ENCODE results near the gene FBXL14.

Gene FBXL14

GRCh38 chr12:1534748-1535147 is 59.6 kb downstream of the FBXL14 start:
- H3K4me1 Mint-ChIP-seq (ENCODE audit: low read depth): peaks cover 19% of the 10 kb centered on the region
- intact Hi-C loops (cut with micrococcal nuclease): no loop called here
- H3K36me3 Mint-ChIP-seq (ENCODE audit: low read depth): no peaks in the 10 kb centered on the region
- H3K9me3 Mint-ChIP-seq: no peaks in the 10 kb centered on the region
- H3K27me3 Mint-ChIP-seq: peaks cover 84% of the 10 kb centered on the region
- no peak overlapping the region for H3K4me3 Mint-ChIP-seq
- no peak overlapping the region for H3K27ac Mint-ChIP-seq

DNA sequence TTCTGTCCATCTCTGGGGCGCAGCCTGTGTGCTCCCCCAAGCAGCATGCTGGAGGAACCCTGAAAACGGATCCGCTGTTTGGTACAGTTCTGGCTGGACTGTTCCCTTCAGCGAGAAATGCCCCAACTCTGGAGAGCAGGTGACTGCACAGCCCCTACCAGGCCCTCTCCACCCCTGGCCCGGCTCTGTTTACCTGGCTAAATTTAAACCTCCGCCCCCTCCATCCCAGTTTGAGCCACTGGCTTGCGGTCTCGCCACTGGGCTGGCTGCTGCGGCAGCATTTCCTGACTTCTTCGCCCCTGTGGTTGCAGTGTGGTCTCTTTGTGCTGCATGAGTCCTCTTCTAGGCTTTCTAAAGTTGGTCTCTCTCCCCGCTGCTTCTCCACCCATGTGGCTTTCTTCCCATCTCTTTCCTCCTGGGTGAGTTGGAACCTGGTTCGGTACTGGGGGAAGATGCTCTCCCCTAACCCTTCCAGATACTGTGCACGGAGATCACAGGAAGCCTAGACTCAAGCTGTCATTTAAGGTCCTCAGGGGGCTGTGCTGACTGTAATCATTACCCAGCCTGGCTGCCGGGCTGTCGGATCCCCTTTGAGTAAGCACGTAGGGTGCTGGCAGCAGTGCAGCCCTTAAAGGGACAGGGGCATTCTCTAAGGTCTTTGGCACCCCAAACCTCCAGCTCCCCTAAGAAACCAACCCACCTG is 60.6 kb downstream of the FBXL14 start:
- H3K36me3 Mint-ChIP-seq (ENCODE audit: low read depth): no peaks in the 10 kb centered on the region
- intact Hi-C loops (cut with micrococcal nuclease): no loop called here
- H3K4me1 Mint-ChIP-seq (ENCODE audit: low read depth): peaks cover 23% of the 10 kb centered on the region
- peaks cover 85% of the 10 kb centered on the region for H3K27me3 Mint-ChIP-seq
- H3K27ac Mint-ChIP-seq: no peak overlapping the region
- no peaks in the 10 kb centered on the region for H3K9me3 Mint-ChIP-seq
- peak overlapping the region; percentile 44 for H3K4me3 Mint-ChIP-seq

GRCh38 chr12:1533205-1533601 is 61.2 kb downstream of the FBXL14 start:
- Mint-ChIP-seq H3K4me1 (ENCODE audit: low read depth) (peaks cover 23% of the 10 kb centered on the region), H3K4me3 (peak overlapping the region; percentile 44), H3K27me3 (peaks cover 85% of the 10 kb centered on the region), H3K9me3 (no peaks in the 10 kb centered on the region), H3K36me3 (ENCODE audit: low read depth) (no peaks in the 10 kb centered on the region), H3K27ac (no peak overlapping the region)
- intact Hi-C loops (cut with micrococcal nuclease): no loop called here

DNA sequence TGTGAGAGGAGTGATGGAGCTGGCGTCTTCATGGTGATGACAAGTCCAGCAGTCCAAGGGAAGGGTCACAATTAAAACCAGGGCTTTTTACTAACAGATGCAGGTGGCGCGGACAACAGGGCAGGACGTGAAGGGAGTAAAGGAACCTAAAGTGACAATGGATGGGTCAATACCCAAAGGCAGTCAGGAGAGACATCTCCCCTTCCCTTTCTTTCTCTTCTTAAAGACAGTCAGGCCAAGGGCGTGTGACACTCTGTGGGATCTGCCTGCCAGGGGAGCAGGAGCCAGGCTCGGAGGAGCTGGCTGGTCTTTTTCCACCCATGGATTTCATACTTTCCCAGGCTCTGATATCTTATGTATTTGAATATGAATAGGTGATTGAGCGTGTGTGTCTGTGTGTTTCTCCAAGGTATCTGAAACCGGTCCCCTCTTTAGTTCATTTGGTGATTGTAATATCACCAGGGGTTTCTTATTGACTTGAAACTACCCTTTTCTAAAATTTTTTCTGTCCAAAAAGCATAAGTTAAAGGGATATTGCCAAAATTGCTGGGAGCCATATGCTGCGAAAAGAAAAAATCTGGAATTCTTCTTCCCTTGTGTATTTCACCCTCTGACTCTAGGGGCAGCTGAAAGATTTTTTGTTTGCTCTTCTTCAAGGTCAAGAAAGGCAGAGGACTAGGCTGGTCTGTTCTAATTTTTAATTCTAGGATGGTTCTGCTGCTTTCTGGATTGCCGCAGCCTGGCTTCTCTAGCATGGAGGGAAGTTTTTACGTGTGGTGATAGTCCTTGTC is 61.8 kb downstream of the FBXL14 start:
- Mint-ChIP-seq H3K27ac (no peak overlapping the region), H3K9me3 (no peaks in the 10 kb centered on the region), H3K4me1 (ENCODE audit: low read depth) (peaks cover 23% of the 10 kb centered on the region), H3K27me3 (peaks cover 85% of the 10 kb centered on the region), H3K36me3 (ENCODE audit: low read depth) (no peaks in the 10 kb centered on the region), H3K4me3 (no peak overlapping the region)
- intact Hi-C loops (cut with micrococcal nuclease): no loop called here

DNA sequence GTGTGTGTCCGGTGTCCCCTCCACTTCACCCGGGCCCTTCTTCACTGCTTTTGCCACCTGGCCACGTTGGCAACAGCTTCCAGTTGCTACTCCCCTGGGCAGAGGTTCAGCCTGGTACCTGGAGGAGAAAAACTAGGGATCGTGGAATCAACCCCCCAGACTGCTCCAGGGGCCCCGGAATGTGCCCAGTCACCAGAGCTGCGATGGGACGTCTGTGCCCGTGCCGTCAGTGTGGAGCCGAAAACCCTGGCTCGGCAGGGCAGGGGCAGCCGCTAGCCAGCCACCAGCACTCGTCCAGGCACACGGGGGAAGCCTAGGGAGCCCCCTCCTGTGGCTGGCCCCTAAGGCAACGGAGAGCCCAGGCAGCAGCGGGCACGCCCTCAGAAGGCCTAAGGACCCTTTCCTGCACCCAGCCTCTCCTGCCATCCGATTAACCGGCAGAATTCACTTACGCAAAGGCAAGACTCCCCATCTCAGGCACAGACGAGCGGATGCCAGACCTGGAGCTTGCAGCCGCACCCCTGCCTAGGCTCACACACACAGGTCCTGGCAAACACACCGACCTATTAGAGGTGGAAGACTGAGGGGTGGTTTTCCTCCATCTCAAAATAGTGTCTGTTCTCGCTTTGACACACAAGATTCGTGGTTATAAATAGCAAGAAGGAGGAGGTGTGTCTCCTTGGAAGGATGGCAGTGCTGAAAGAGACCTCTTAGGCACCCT is 62.6 kb downstream of the FBXL14 start:
- Mint-ChIP-seq H3K9me3 (no peaks in the 10 kb centered on the region), H3K36me3 (ENCODE audit: low read depth) (no peaks in the 10 kb centered on the region), H3K4me3 (peak overlapping the region; percentile 68), H3K4me1 (ENCODE audit: low read depth) (peaks cover 23% of the 10 kb centered on the region), H3K27ac (no peak overlapping the region), H3K27me3 (peaks cover 87% of the 10 kb centered on the region)
- intact Hi-C loops (cut with micrococcal nuclease): no loop called here

DNA sequence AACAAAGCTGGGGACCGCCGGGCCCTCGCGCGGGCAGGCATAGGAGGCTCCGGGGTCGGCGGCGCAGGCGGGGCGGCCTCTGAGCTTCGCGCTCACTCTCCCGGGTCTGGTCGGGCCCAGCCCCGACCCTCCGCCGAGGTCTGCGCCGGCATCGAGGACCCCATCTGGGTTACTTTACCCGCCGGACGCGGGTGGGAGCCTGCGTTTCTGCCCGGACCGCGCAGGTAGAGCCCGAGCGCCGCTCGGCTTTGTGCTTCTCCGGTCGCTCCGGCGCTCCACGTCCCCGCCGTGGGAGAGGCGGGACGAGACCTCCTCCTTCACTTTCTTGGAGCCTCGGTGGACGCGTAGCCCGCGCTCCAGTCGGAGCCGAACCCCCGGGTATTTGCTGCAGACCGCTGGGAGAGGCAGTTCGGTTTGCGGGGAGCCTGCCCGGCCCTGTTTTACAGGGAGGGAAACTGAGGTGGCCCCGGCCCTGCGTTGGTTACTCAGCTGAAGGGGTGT is 63.2 kb downstream of the FBXL14 start:
- Mint-ChIP-seq H3K4me1 (ENCODE audit: low read depth) (peaks cover 23% of the 10 kb centered on the region), H3K9me3 (no peaks in the 10 kb centered on the region), H3K4me3 (peak overlapping the region; percentile 68), H3K36me3 (ENCODE audit: low read depth) (no peaks in the 10 kb centered on the region), H3K27me3 (peaks cover 86% of the 10 kb centered on the region), H3K27ac (no peak overlapping the region)
- intact Hi-C loops (cut with micrococcal nuclease): no loop called here

DNA sequence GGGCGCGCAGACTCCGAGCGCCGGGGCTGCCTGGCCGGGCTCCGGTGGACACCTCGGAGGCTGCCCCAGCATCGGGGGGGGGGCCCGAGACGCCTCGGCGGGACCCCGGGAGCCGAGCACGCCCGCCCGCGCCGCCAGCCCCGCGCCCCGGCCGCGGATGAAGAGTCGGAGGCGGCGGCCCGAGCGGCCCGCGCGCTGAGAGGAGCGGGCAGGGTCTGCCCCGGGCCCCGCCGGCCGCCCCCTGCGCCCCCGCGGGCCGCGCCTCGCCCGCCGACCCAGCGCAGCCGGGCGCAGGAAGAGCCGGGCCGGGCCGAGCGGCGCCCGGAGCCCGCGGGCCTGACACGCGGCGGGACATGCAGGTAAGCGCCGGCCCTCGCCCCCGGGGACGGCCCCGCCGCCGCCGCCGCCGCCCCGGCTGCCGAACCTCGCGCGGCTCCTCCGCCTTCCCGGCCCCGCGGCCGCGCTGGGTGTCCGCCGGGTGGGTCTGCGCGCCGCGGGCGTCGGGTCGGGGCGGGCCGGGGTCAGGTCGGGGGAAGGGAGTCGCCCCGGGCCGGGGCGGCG is 63.7 kb downstream of the FBXL14 start:
- intact Hi-C loops (cut with micrococcal nuclease): no loop called here
- Mint-ChIP-seq H3K27ac (no peak overlapping the region), H3K9me3 (no peaks in the 10 kb centered on the region), H3K27me3 (peaks cover 86% of the 10 kb centered on the region), H3K4me3 (peak overlapping the region; percentile 68), H3K4me1 (ENCODE audit: low read depth) (peaks cover 23% of the 10 kb centered on the region), H3K36me3 (ENCODE audit: low read depth) (no peaks in the 10 kb centered on the region)

GRCh38 chr12:1529862-1530591 is 64.4 kb downstream of the FBXL14 start:
- intact Hi-C loops (cut with micrococcal nuclease): no loop called here
- H3K36me3 Mint-ChIP-seq (ENCODE audit: low read depth): no peaks in the 10 kb centered on the region
- H3K9me3 Mint-ChIP-seq: no peaks in the 10 kb centered on the region

DNA sequence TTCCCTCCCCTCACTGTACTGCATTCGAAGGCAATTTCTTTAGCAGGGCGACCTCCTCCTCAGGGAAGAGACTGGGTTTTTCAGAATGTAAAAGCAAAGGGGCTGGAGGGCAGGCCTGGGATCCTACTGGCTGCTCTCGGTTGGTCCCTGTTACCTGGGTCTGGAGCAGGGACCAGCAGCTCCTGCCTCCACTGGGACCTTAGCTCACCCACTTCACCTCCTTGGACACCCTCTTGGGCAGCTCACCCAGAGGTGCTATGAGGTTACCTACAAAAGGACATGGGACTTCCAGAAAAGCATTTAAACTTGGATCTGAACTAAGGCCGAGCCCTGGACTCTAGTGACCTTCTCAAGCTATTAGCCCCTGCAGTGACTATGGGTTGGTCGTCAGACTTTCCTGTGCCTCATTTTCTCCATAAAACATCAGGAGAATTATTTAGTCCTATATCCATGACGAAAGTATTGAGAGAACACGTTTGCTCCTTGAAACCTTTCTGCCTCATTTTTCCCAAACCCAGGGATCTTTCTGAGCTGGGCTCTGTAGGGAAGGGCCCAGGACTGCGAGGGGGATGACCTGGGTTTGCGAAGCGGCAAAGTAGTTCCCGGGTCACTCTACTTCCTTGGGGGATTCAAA is 65.0 kb downstream of the FBXL14 start:
- no peaks in the 10 kb centered on the region for H3K9me3 Mint-ChIP-seq
- no peak overlapping the region for H3K27ac Mint-ChIP-seq
- H3K4me3 Mint-ChIP-seq: peak overlapping the region; percentile 73
- intact Hi-C loops (cut with micrococcal nuclease): no loop called here
- no peaks in the 10 kb centered on the region for H3K36me3 Mint-ChIP-seq (ENCODE audit: low read depth)
- peaks cover 86% of the 10 kb centered on the region for H3K27me3 Mint-ChIP-seq
- H3K4me1 Mint-ChIP-seq (ENCODE audit: low read depth): peaks cover 23% of the 10 kb centered on the region

More at GRCh38 chr12:1529862-1530591, 64.4 kb downstream of the FBXL14 start:
- peak overlapping the region; percentile 73 for H3K4me3 Mint-ChIP-seq
- no peak overlapping the region for H3K27ac Mint-ChIP-seq
- H3K4me1 Mint-ChIP-seq (ENCODE audit: low read depth): peaks cover 23% of the 10 kb centered on the region
- H3K27me3 Mint-ChIP-seq: peaks cover 89% of the 10 kb centered on the region

GRCh38 chr12:1528791-1529190 is 65.6 kb downstream of the FBXL14 start:
- Mint-ChIP-seq H3K27me3 (peaks cover 84% of the 10 kb centered on the region), H3K9me3 (no peaks in the 10 kb centered on the region), H3K4me1 (ENCODE audit: low read depth) (peaks cover 20% of the 10 kb centered on the region), H3K27ac (no peak overlapping the region), H3K36me3 (ENCODE audit: low read depth) (no peaks in the 10 kb centered on the region), H3K4me3 (no peak overlapping the region)
- intact Hi-C loops (cut with micrococcal nuclease): no loop called here

DNA sequence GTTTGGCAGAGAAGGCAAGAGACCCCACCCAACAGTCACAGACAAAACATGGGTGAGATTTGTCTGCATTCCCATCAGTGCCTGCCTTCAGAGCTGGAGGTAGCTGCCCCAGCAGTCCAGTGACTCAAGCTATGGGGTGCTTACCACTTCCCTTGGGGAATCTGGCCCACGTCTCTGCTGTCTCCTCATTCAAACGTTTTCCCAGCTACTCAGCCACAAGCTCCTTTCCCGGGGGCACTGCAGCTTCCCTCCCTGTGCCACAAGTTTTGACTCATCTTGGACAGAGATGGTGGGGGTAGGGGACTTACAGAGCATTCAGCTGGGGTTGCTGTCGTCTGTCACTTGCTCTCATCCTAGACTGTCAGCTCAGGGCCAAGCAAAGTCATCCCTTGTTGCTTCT is 66.6 kb downstream of the FBXL14 start:
- no peaks in the 10 kb centered on the region for H3K9me3 Mint-ChIP-seq
- H3K27ac Mint-ChIP-seq: no peak overlapping the region
- peaks cover 10% of the 10 kb centered on the region for H3K4me1 Mint-ChIP-seq (ENCODE audit: low read depth)
- no peak overlapping the region for H3K4me3 Mint-ChIP-seq
- intact Hi-C loops (cut with micrococcal nuclease): no loop called here
- H3K36me3 Mint-ChIP-seq (ENCODE audit: low read depth): no peaks in the 10 kb centered on the region
- peaks cover 83% of the 10 kb centered on the region for H3K27me3 Mint-ChIP-seq

DNA sequence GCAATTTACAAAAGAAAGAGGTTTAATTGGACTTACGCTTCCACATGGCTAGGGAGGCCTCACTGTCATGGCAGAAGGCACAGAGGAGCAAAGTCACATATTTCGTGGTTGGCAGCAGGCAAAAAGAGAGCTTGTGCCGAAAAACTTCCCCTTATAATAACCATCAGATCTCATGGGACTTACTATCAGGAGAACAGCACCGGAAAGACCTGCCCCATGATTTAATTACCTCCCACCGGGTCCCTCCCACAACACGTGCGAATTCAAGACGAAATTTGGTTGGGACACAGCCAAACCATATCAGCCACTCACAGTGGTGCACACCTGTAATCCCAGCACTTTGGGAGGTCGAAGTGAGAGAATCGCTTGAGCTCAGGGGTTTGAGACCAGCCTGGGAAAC is 68.5 kb downstream of the FBXL14 start:
- H3K27ac Mint-ChIP-seq: no peak overlapping the region
- intact Hi-C loops (cut with micrococcal nuclease): no loop called here
- no peaks in the 10 kb centered on the region for H3K36me3 Mint-ChIP-seq (ENCODE audit: low read depth)

DNA sequence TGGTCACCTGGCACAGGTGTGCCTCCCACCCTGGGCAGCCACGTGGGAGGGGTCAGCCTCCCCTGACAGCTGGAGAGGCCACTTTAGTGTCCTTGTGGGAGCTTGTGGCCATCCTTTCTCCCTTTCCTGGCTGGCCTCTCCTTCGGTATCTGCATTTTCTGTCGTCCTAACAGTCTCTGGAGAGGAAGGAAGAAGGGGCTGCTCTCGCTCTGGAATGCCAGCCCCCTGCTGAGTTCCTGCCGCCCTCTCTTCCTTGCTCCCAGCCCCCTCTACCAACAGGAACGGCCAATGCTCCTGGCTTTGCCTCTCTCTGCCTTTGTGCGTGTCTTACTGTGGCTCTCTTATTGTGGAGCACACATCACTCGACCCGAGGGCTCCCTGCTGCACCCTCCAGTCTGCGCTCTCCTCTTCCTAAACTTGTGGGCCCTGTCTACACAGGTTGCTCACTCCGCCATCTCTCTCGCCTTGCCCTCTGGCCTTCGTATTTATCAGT is 70.8 kb downstream of the FBXL14 start:
- intact Hi-C loops (cut with micrococcal nuclease): no loop called here
- no peaks in the 10 kb centered on the region for H3K36me3 Mint-ChIP-seq (ENCODE audit: low read depth)
- H3K4me3 Mint-ChIP-seq: no peak overlapping the region
- H3K9me3 Mint-ChIP-seq: no peaks in the 10 kb centered on the region
- H3K27me3 Mint-ChIP-seq: peaks cover 70% of the 10 kb centered on the region
- H3K27ac Mint-ChIP-seq: no peak overlapping the region
- H3K4me1 Mint-ChIP-seq (ENCODE audit: low read depth): no peaks in the 10 kb centered on the region

More for the DNA sequence above, 68.5 kb downstream of the FBXL14 start:
- Mint-ChIP-seq H3K27me3 (peaks cover 68% of the 10 kb centered on the region), H3K4me3 (no peak overlapping the region), H3K4me1 (ENCODE audit: low read depth) (peaks cover 5% of the 10 kb centered on the region), H3K9me3 (no peaks in the 10 kb centered on the region)
